HL-60/S4 treated with retinoic acid at 250 ng/mL for 4 days and 3 days (cell line): ENCODE measurements around the gene TMEM184B.

Experiments used
- in situ Hi-C: fragments of 300-500 bp; cut with MboI; formaldehyde crosslinking; loops from 2 replicates; pipeline ENCODE4 v1.7.0; 2022; ENCODE audit warnings: low sequenced_read_pairs

TMEM184B gene

GRCh38 chr22:38207898-38208432 is 64.8 kb downstream of the TMEM184B start:
- in situ Hi-C loops = no loop called here

- in situ Hi-C loops = no loop called here
Measured at GRCh38 chr22:38205261-38206128, 67.3 kb downstream of the TMEM184B start.

- in situ Hi-C loops = no loop called here
Measured at GRCh38 chr22:38204784-38205183, 68.0 kb downstream of the TMEM184B start.

- in situ Hi-C loops = no loop called here
Measured at GRCh38 chr22:38203855-38204514, 68.8 kb downstream of the TMEM184B start.

GRCh38 chr22:38203090-38203810 is 69.6 kb downstream of the TMEM184B start:
- in situ Hi-C loops = no loop called here

GRCh38 chr22:38202437-38203089 is 70.2 kb downstream of the TMEM184B start:
- in situ Hi-C loops = no loop called here

GRCh38 chr22:38201711-38202436 is 70.9 kb downstream of the TMEM184B start, which contains the start of gene MAFF:
MAFF (plus strand) TSS chr22:38201994; CDS start chr22:38213854, 11,860 bp downstream.
- in situ Hi-C loops = no loop called here

- in situ Hi-C loops = no loop called here
Measured at GRCh38 chr22:38201371-38201710, 71.5 kb downstream of the TMEM184B start.

GRCh38 chr22:38199826-38200559 is 72.8 kb downstream of the TMEM184B start:
- in situ Hi-C loops = no loop called here

GRCh38 chr22:38196791-38197419 is 75.9 kb downstream of the TMEM184B start:
- in situ Hi-C loops = no loop called here

- in situ Hi-C loops = no loop called here
Measured at GRCh38 chr22:38193580-38193979, 79.2 kb downstream of the TMEM184B start.

GRCh38 chr22:38192475-38192863 is 80.3 kb downstream of the TMEM184B start:
- in situ Hi-C loops = no loop called here

GRCh38 chr22:38191731-38192474 is 80.9 kb downstream of the TMEM184B start:
- in situ Hi-C loops = no loop called here

- in situ Hi-C loops = no loop called here
Measured at GRCh38 chr22:38191055-38191454, 81.8 kb downstream of the TMEM184B start.

GRCh38 chr22:38190581-38190980 is 82.2 kb downstream of the TMEM184B start:
- in situ Hi-C loops = no loop called here

- in situ Hi-C loops = no loop called here
Measured at GRCh38 chr22:38189104-38189503, 83.7 kb downstream of the TMEM184B start.

- in situ Hi-C loops = no loop called here
Measured at GRCh38 chr22:38187413-38188212, 85.2 kb downstream of the TMEM184B start.
